Natural killer cell (primary cell): Measurements from ENCODE around the gene IL17F. TPM values are rescaled to one million over a fixed set of nuclear protein-coding genes. Genes with fewer than 3 reads are reported as not detected.

Experiments used
- ATAC-seq, 3 donors: fragments of 150-1000 bp in 2 of 3; fragments of 200-7000 bp in 1 of 3; cut with Tn5 transposase; 1 replicate in 1 of 3; 2 replicates in 2 of 3; pipeline ENCODE4 v1.10.0; 2021; ENCODE audit warnings: mild to moderate bottlenecking in 2 of 3, moderate library complexity in 2 of 3
- DNase-seq, 2 donors: peaks; one replicate each; pipeline versions ENCODE4 v3.0.0 to v3.0.0-alpha.2; 2013 to 2021; ENCODE audit warnings: mixed read lengths in 1 of 2
- H3K27ac ChIP-seq: one replicate; pipeline ENCODE4 v1.5.1; 2013; ENCODE audit warnings: mild to moderate bottlenecking, low read length
- H3K27me3 ChIP-seq: one replicate; pipeline ENCODE4 v1.6.1; 2013; ENCODE audit warnings: low read length; ENCODE audit not compliant: control insufficient read depth, insufficient read depth
- H3K36me3 ChIP-seq: one replicate; pipeline ENCODE4 v1.6.1; 2013; ENCODE audit warnings: low read length; ENCODE audit not compliant: control insufficient read depth, insufficient read depth
- H3K4me1 ChIP-seq: one replicate; pipeline ENCODE4 v1.6.1; 2013; ENCODE audit warnings: low read length; ENCODE audit not compliant: control insufficient read depth, insufficient read depth
- H3K4me3 ChIP-seq: one replicate; pipeline ENCODE4 v1.5.1; 2013; ENCODE audit warnings: low read length
- H3K9me3 ChIP-seq: one replicate; pipeline ENCODE4 v1.6.1; 2013; ENCODE audit warnings: low read length; ENCODE audit not compliant: control insufficient read depth, insufficient read depth
- H3K27ac Mint-ChIP-seq, 2 donors: one replicate each; pipeline ENCODE4 v1.8.0; 2022; ENCODE audit warnings: mild to moderate bottlenecking in 2 of 2, mixed read lengths in 2 of 2, moderate library complexity in 1 of 2
- H3K27me3 Mint-ChIP-seq, 2 donors: one replicate each; pipeline ENCODE4 v1.8.0; 2022; ENCODE audit warnings: low read depth in 2 of 2, mixed read lengths in 2 of 2
- H3K36me3 Mint-ChIP-seq: one replicate; pipeline ENCODE4 v1.8.0; 2022; ENCODE audit warnings: mixed read lengths
- H3K4me1 Mint-ChIP-seq, 2 donors: one replicate each; pipeline ENCODE4 v1.8.0; 2022; ENCODE audit warnings: mixed read lengths in 2 of 2
- H3K4me3 Mint-ChIP-seq: one replicate; pipeline ENCODE4 v1.8.0; 2022; ENCODE audit warnings: mild to moderate bottlenecking, moderate library complexity, mixed read lengths
- H3K9me3 Mint-ChIP-seq, 2 donors: one replicate each; pipeline ENCODE4 v1.8.0; 2022; ENCODE audit warnings: mixed read lengths in 2 of 2
- CTCF ChIP-seq: fragments of 200-600 bp; IDR thresholded peaks from one replicate; pipeline ENCODE4 v1.8.0; 2022; ENCODE audit warnings: antibody characterized with exemption
- WGBS: methylation state at CpG from one replicate; pipeline ENCODE4 v1.1.7; 2013; ENCODE audit warnings: missing lambda C conversion rate; ENCODE audit not compliant: insufficient coverage; 5-methylcytosine and 5-hydroxymethylcytosine counted together
- intact Hi-C: fragments of 100-400 bp; cut with micrococcal nuclease; formaldehyde crosslinking; loops from one replicate; pipeline ENCODE4 v1.14.2; 2022
- total RNA-seq, 4 donors: library from RNA; stranded (reverse); fragments of 120-200 nt in 1 of 4; gene quantifications; one replicate each; pipeline versions ENCODE4 v1.2.3 to v1.2.4, GENCODE V29; 2013 to 2022

Gene IL17F
- total RNA-seq, 3 donors from 2014 or later (not counting 1 experiment from before 2014, with no cell fraction given) = not detected

GRCh38 chr6:52241819-52242218 is 2.5 kb downstream of the IL17F start:
- H3K27me3 Mint-ChIP-seq = peaks cover 36 to 68% of the 10 kb centered on the region in 2 donors
- 61% methylated on average over 2 of the region's 2 CpGs for WGBS
- H3K27ac ChIP-seq = no peak overlapping the region

GRCh38 chr6:52233975-52234823 is 10.1 kb downstream of the IL17F start:
- H3K4me3 ChIP-seq = no peak overlapping the region
- peaks cover 3% of the 10 kb centered on the region for H3K9me3 ChIP-seq
- 65% methylated on average over 15 of the region's 15 CpGs for WGBS
- Mint-ChIP-seq H3K27ac (no peak overlapping the region), H3K9me3 (no peaks in the 10 kb centered on the region), H3K27me3 (peaks cover 53 to 68% of the 10 kb centered on the region in 2 donors), H3K36me3 (no peaks in the 10 kb centered on the region), H3K4me3 (no peak overlapping the region), H3K4me1 (peaks cover 6 to 8% of the 10 kb centered on the region in 2 donors)
- H3K27me3 ChIP-seq = peaks cover 60% of the 10 kb centered on the region
- DNase-seq (no peak), ATAC-seq (no peak)
- TF ChIP-seq CTCF = no peak
- H3K4me1 ChIP-seq = peaks cover 5% of the 10 kb centered on the region
- H3K36me3 ChIP-seq = no peaks in the 10 kb centered on the region
- intact Hi-C loops = no loop called here
- H3K27ac ChIP-seq = no peak overlapping the region

More at GRCh38 chr6:52241819-52242218, 2.5 kb downstream of the IL17F start:
- Histone ChIP-seq H3K4me1 (no peaks in the 10 kb centered on the region), H3K9me3 (no peaks in the 10 kb centered on the region), H3K27me3 (peaks cover 21% of the 10 kb centered on the region), H3K4me3 (no peak overlapping the region), H3K36me3 (no peaks in the 10 kb centered on the region)
- no peaks in the 10 kb centered on the region for H3K9me3 Mint-ChIP-seq
- ATAC-seq (no peak), DNase-seq (no peak)
- no peaks in the 10 kb centered on the region for H3K4me1 Mint-ChIP-seq
- intact Hi-C loops = no loop called here
- no peak overlapping the region for H3K27ac Mint-ChIP-seq
- no peaks in the 10 kb centered on the region for H3K36me3 Mint-ChIP-seq
- no peak for TF ChIP-seq CTCF
- no peak overlapping the region for H3K4me3 Mint-ChIP-seq

- peaks cover 55 to 66% of the 10 kb centered on the region in 2 donors for H3K27me3 Mint-ChIP-seq
- H3K4me3 Mint-ChIP-seq = no peak overlapping the region
- H3K4me3 ChIP-seq = no peak overlapping the region
- no peaks in the 10 kb centered on the region for H3K9me3 Mint-ChIP-seq
- no peaks in the 10 kb centered on the region for H3K36me3 Mint-ChIP-seq
- H3K4me1 Mint-ChIP-seq = peaks cover 6 to 8% of the 10 kb centered on the region in 2 donors
- H3K9me3 ChIP-seq = peaks cover 3% of the 10 kb centered on the region
- H3K4me1 ChIP-seq = peaks cover 5% of the 10 kb centered on the region
- H3K27me3 ChIP-seq = peaks cover 62% of the 10 kb centered on the region
- WGBS = 87% methylated on average over 1 of the region's 4 CpGs
- no peaks in the 10 kb centered on the region for H3K36me3 ChIP-seq
- intact Hi-C loops = no loop called here
- H3K27ac Mint-ChIP-seq = no peak overlapping the region
- no peak for DNase-seq
- TF ChIP-seq CTCF = no peak
- H3K27ac ChIP-seq = no peak overlapping the region
- no peak for ATAC-seq
Measured at GRCh38 chr6:52233005-52233404, 11.3 kb downstream of the IL17F start.
